Small intestine (tissue), 7 donors: ENCODE results near the gene SCAP. TPM values are rescaled to one million over a fixed set of nuclear protein-coding genes. Genes with fewer than 3 reads are reported as not detected.

ENCODE experiments used
- DNase-seq, 2 donors: peaks; one replicate each; pipeline versions ENCODE4 v3.0.0 to v3.0.0-alpha.2; 2013
- FAIRE-seq: peaks from 2 replicates; lab custom pipeline; 2012; peaks lifted over from hg19 to GRCh38; lab: Jason Lieb, UNC
- H3K27ac ChIP-seq, 3 donors: one replicate each; pipeline ENCODE4 v1.5.1; 2013; ENCODE audit warnings: low read length in 2 of 3, mild to moderate bottlenecking in 2 of 3, control low read depth in 1 of 3, inconsistent platforms in 1 of 3, low read depth in 1 of 3, moderate library complexity in 1 of 3
- H3K27me3 ChIP-seq, 3 donors: one replicate each; pipeline ENCODE4 v1.6.1; 2013; ENCODE audit warnings: low read length in 3 of 3, inconsistent platforms in 1 of 3; ENCODE audit not compliant: control insufficient read depth in 3 of 3, insufficient read depth in 3 of 3
- H3K36me3 ChIP-seq, 3 donors: one replicate each; pipeline ENCODE4 v1.6.1; 2013; ENCODE audit warnings: low read length in 3 of 3, inconsistent platforms in 1 of 3, low read depth in 1 of 3, mild to moderate bottlenecking in 1 of 3, moderate library complexity in 1 of 3; ENCODE audit not compliant: control insufficient read depth in 3 of 3, insufficient read depth in 2 of 3
- H3K4me1 ChIP-seq, 3 donors: one replicate each; pipeline ENCODE4 v1.6.1; 2013; ENCODE audit warnings: low read length in 2 of 3, inconsistent platforms in 1 of 3, low read depth in 1 of 3, mild to moderate bottlenecking in 1 of 3, moderate library complexity in 1 of 3; ENCODE audit not compliant: control insufficient read depth in 3 of 3, insufficient read depth in 2 of 3
- H3K4me3 ChIP-seq, 3 donors: one replicate each; pipeline ENCODE4 v1.5.1; 2013; ENCODE audit warnings: low read length in 3 of 3, control low read depth in 1 of 3, inconsistent platforms in 1 of 3, low read depth in 1 of 3, mild to moderate bottlenecking in 1 of 3, moderate library complexity in 1 of 3
- H3K9me3 ChIP-seq, 2 donors: one replicate each; pipeline ENCODE4 v1.6.1; 2013; ENCODE audit warnings: low read depth in 1 of 2, low read length in 1 of 2; ENCODE audit not compliant: control insufficient read depth in 2 of 2, insufficient read depth in 1 of 2
- WGBS, 3 donors: extraction: QIAGEN DNeasy Blood & Tissue Kit; methylation state at CpG; one replicate each; pipeline ENCODE4 v1.1.7; 2013; 5-methylcytosine and 5-hydroxymethylcytosine counted together
- polyA plus RNA-seq, 4 donors: library from polyadenylated mRNA; stranded (reverse) in 3 of 4; unstranded in 1 of 4; fragments of 200-250 nt in 3 of 4; fragments of 120-200 nt in 1 of 4; gene quantifications; one replicate each; pipeline versions ENCODE4 v1.2.1 to v1.2.3, GENCODE V29; 2013
- donor health status: healthy with polysubstance abuse.
- donor health status: control.
- donor health status: control.
- donor health status: Bipolar disorder and iron deficiency.
- donor health status: healthy.

The SCAP gene
- polyA plus RNA-seq, 4 donors = 43.8 to 71.7 (median 55.6) TPM

- no peaks in the 10 kb centered on the region for H3K9me3 ChIP-seq
- peaks cover 0 to 10% (median 2%) of the 10 kb centered on the region in 3 donors for H3K36me3 ChIP-seq
- H3K27me3 ChIP-seq = no peaks in the 10 kb centered on the region
- 6 to 7% (median 6%) methylated on average over 40 to 44 of the region's 44 CpGs for whole genome bisulfite sequencing, 3 donors
- H3K27ac ChIP-seq = peak overlapping the region; percentile 83 to 99 (median 96)
- FAIRE-seq (no peak), DNase-seq (peak; percentile 81 to 93)
- H3K4me1 ChIP-seq = peaks cover 2 to 33% (median 9%) of the 10 kb centered on the region in 3 donors
- peak overlapping the region; percentile 92 to 99 (median 95) for H3K4me3 ChIP-seq
Measured at GRCh38 chr3:47381317-47382157, 94.2 kb downstream of the SCAP start.

GRCh38 chr3:47380601-47381316 lies 95.0 kb downstream of the SCAP start, which contains the start of gene PTPN23:
Gene PTPN23, plus strand, starts transcription at chr3:47381021. Its CDS starts 76 bp downstream, at chr3:47381097.
- Histone ChIP-seq H3K4me3 (peak within 1 kb of the TSS; percentile 92 to 99 (median 95)), H3K36me3 (peaks cover 0 to 8% (median 2%) of the 10 kb centered on the region in 3 donors), H3K27me3 (no peaks in the 10 kb centered on the region), H3K9me3 (no peaks in the 10 kb centered on the region), H3K27ac (peak within 1 kb of the TSS; percentile 96 to 99 (median 99)), H3K4me1 (peaks cover 2 to 33% (median 8%) of the 10 kb centered on the region in 3 donors)
- DNase-seq (peak; percentile 100), FAIRE-seq (no peak)
- 0% methylated on average over 59 to 61 of the region's 61 CpGs for WGBS, 3 donors

- Histone ChIP-seq H3K27me3 (no peaks in the 10 kb centered on the region), H3K36me3 (peaks cover 0 to 3% (median 2%) of the 10 kb centered on the region in 3 donors), H3K4me3 (peak overlapping the region; percentile 61 to 99 (median 95)), H3K4me1 (peaks cover 0 to 29% (median 6%) of the 10 kb centered on the region in 3 donors), H3K27ac (peak overlapping the region; percentile 96 to 99 (median 99)), H3K9me3 (no peaks in the 10 kb centered on the region)
- peak in 1 of 2 donors; percentile 29 for DNase-seq
- 3 to 10% (median 7%) methylated on average over 23 of the region's 23 CpGs for WGBS, 3 donors
- FAIRE-seq = no peak
Measured at GRCh38 chr3:47380026-47380600, 95.6 kb downstream of the SCAP start.

GRCh38 chr3:47379411-47379899 lies 96.3 kb downstream of the SCAP start:
- peaks cover 0 to 29% (median 6%) of the 10 kb centered on the region in 3 donors for H3K4me1 ChIP-seq
- 36 to 66% (median 61%) methylated on average over 19 of the region's 19 CpGs for WGBS, 3 donors

GRCh38 chr3:47378869-47379268 lies 96.9 kb downstream of the SCAP start:
- H3K4me3 ChIP-seq = peak overlapping the region in 1 of 3 donors; percentile 95
- H3K27me3 ChIP-seq = no peaks in the 10 kb centered on the region
- DNase-seq (no peak), FAIRE-seq (no peak)
- peak overlapping the region; percentile 96 to 99 (median 99) for H3K27ac ChIP-seq
- H3K9me3 ChIP-seq = no peaks in the 10 kb centered on the region
- H3K4me1 ChIP-seq = peaks cover 0 to 29% (median 6%) of the 10 kb centered on the region in 3 donors
- H3K36me3 ChIP-seq = peaks cover 0 to 3% (median 2%) of the 10 kb centered on the region in 3 donors

More at GRCh38 chr3:47379411-47379899, 96.3 kb downstream of the SCAP start:
- Histone ChIP-seq H3K9me3 (no peaks in the 10 kb centered on the region), H3K27me3 (no peaks in the 10 kb centered on the region), H3K36me3 (peaks cover 0 to 3% (median 2%) of the 10 kb centered on the region in 3 donors), H3K4me3 (peak overlapping the region; percentile 61 to 99 (median 95)), H3K27ac (peak overlapping the region; percentile 96 to 99 (median 99))
- DNase-seq (peak; percentile 51 to 53), FAIRE-seq (no peak)

- FAIRE-seq (no peak), DNase-seq (no peak)
- H3K27ac ChIP-seq = no peak overlapping the region
- 83 to 93% (median 83%) methylated on average over 2 of the region's 2 CpGs for WGBS, 3 donors
- no peak overlapping the region for H3K4me3 ChIP-seq
- H3K36me3 ChIP-seq = no peaks in the 10 kb centered on the region
- no peaks in the 10 kb centered on the region for H3K27me3 ChIP-seq
- no peaks in the 10 kb centered on the region for H3K9me3 ChIP-seq
- H3K4me1 ChIP-seq = peaks cover 0 to 20% (median 3%) of the 10 kb centered on the region in 3 donors
Measured at GRCh38 chr3:47377186-47377585, 98.6 kb downstream of the SCAP start.

GRCh38 chr3:47376393-47376792 lies 99.3 kb downstream of the SCAP start:
- no peak overlapping the region for H3K4me3 ChIP-seq
- FAIRE-seq = no peak
- no peaks in the 10 kb centered on the region for H3K9me3 ChIP-seq
- H3K36me3 ChIP-seq = no peaks in the 10 kb centered on the region
- DNase-seq = no peak
- 80 to 87% (median 86%) methylated on average over 3 of the region's 3 CpGs for WGBS, 3 donors
- H3K4me1 ChIP-seq = peaks cover 0 to 14% (median 3%) of the 10 kb centered on the region in 3 donors
- H3K27me3 ChIP-seq = no peaks in the 10 kb centered on the region
- no peak overlapping the region for H3K27ac ChIP-seq

GRCh38 chr3:47374587-47374986 lies 101.2 kb downstream of the SCAP start:
- Histone ChIP-seq H3K4me1 (peaks cover 0 to 13% (median 3%) of the 10 kb centered on the region in 3 donors), H3K27ac (no peak overlapping the region), H3K36me3 (no peaks in the 10 kb centered on the region), H3K4me3 (no peak overlapping the region), H3K9me3 (no peaks in the 10 kb centered on the region), H3K27me3 (no peaks in the 10 kb centered on the region)
- FAIRE-seq (no peak), DNase-seq (no peak)
